Liver (tissue), 3 donors: ENCODE data around the gene ANXA6.

Source experiments
- EGR1 ChIP-seq, 2 donors: IDR thresholded peaks; 2 replicates each; pipeline ENCODE4 v1.6.1; 2016 to 2018; ENCODE audit warnings: antibody characterized with exemption in 2 of 2, low read depth in 2 of 2
- GABPA ChIP-seq, 2 donors: IDR thresholded peaks in 1 of 2; conservative IDR thresholded peaks in 1 of 2; 2 replicates each; pipeline ENCODE4 v1.6.1; 2016; ENCODE audit warnings: antibody characterized with exemption in 2 of 2, mild to moderate bottlenecking in 1 of 2, moderate library complexity in 1 of 2
- SP1 ChIP-seq: IDR thresholded peaks from 2 replicates; pipeline ENCODE4 v1.6.1; 2018; ENCODE audit warnings: antibody characterized with exemption, mild to moderate bottlenecking
- TAF1 ChIP-seq: conservative IDR thresholded peaks from 2 replicates; pipeline ENCODE4 v1.6.1; 2016; ENCODE audit warnings: antibody characterized with exemption, mild to moderate bottlenecking
- TF ChIP-seq, protein P1 (sequence below): fragments of 150-350 bp; IDR thresholded peaks from 2 replicates; pipeline ENCODE4 v1.5.1; 2017; ENCODE audit warnings: improper control_type of control experiment, low read depth, low read length; ENCODE audit not compliant: missing input control
- TF ChIP-seq, protein P2 (sequence below): IDR thresholded peaks from 2 replicates; pipeline ENCODE4 v1.6.1; 2016; ENCODE audit warnings: antibody characterized with exemption, mild to moderate bottlenecking
- donor health status: healthy.
- donor health status: healthy.

DNA sequence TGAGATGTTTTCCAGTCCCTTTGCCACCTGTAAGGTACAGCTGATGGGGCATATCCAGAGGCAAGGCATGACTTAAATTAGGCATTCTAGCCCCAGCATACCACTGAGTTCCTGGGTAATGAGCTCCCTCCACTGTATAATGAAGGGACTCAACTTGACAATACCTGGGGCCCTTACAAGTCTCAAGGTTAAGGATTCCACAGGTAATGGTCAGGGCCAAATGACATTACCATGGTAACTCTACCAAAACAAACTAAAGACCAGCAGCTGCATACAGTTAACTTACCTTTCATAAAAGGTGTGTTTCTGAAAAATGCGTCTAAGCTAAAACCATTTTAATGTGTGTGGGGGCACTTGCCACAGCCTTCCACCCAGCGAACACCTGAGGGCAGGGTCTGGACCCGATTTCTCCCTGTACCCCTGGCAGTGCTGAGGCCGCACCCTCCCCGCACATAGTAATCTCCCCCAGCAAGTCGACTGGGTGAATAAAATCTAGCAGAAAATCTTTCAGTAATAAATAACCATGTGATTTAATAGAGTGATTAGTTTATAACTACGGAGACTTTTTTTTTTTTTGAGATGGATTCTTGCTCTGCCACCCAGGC, 42.1 kb upstream of the ANXA6 start:
- TF ChIP-seq SP1: no peak
- TF ChIP-seq GABPA (IDR thresholded peaks at IDR 0.05 in 1 of 2, conservative IDR thresholded peaks at IDR 0.05 in 1 of 2): no peak
- TF ChIP-seq, protein P1, sequence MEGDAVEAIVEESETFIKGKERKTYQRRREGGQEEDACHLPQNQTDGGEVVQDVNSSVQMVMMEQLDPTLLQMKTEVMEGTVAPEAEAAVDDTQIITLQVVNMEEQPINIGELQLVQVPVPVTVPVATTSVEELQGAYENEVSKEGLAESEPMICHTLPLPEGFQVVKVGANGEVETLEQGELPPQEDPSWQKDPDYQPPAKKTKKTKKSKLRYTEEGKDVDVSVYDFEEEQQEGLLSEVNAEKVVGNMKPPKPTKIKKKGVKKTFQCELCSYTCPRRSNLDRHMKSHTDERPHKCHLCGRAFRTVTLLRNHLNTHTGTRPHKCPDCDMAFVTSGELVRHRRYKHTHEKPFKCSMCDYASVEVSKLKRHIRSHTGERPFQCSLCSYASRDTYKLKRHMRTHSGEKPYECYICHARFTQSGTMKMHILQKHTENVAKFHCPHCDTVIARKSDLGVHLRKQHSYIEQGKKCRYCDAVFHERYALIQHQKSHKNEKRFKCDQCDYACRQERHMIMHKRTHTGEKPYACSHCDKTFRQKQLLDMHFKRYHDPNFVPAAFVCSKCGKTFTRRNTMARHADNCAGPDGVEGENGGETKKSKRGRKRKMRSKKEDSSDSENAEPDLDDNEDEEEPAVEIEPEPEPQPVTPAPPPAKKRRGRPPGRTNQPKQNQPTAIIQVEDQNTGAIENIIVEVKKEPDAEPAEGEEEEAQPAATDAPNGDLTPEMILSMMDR: no peak
- TF ChIP-seq, protein P2, sequence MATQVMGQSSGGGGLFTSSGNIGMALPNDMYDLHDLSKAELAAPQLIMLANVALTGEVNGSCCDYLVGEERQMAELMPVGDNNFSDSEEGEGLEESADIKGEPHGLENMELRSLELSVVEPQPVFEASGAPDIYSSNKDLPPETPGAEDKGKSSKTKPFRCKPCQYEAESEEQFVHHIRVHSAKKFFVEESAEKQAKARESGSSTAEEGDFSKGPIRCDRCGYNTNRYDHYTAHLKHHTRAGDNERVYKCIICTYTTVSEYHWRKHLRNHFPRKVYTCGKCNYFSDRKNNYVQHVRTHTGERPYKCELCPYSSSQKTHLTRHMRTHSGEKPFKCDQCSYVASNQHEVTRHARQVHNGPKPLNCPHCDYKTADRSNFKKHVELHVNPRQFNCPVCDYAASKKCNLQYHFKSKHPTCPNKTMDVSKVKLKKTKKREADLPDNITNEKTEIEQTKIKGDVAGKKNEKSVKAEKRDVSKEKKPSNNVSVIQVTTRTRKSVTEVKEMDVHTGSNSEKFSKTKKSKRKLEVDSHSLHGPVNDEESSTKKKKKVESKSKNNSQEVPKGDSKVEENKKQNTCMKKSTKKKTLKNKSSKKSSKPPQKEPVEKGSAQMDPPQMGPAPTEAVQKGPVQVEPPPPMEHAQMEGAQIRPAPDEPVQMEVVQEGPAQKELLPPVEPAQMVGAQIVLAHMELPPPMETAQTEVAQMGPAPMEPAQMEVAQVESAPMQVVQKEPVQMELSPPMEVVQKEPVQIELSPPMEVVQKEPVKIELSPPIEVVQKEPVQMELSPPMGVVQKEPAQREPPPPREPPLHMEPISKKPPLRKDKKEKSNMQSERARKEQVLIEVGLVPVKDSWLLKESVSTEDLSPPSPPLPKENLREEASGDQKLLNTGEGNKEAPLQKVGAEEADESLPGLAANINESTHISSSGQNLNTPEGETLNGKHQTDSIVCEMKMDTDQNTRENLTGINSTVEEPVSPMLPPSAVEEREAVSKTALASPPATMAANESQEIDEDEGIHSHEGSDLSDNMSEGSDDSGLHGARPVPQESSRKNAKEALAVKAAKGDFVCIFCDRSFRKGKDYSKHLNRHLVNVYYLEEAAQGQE: no peak
- TF ChIP-seq TAF1: no peak
- TF ChIP-seq EGR1 (IDR thresholded peaks at IDR 0.05; ENCODE audit: low read depth in 2 of 2): no peak
